Measurements from ENCODE around the gene UTP25.
"Not testable (repeated sequence)": the region's sequence is repeated elsewhere in the genome, so short reads cannot be mapped to it uniquely, and the experiment has no call there.

- TF ChIP-seq CTCF, POLR2AphosphoS5, EP300 (IDR thresholded peaks at IDR 0.05): not testable (repeated sequence)
Measured at GRCh38 chr1:209898271-209898670, 70.5 kb downstream of the UTP25 start.
